Measurements from ENCODE around the gene ARHGAP31. TPM values are rescaled to one million over a fixed set of nuclear protein-coding genes. Genes with fewer than 3 reads are reported as not detected.
A peak's percentile ranks its signal among the peaks of the same experiment; 100 is the strongest.

ARHGAP31 gene
- total RNA-seq, 4 donors from 2014 or later = 2.7 to 9.3 (median 7.6) TPM

GRCh38 chr3:119294696-119295671 lies 801 bp downstream of the ARHGAP31 start:
- 5 to 6% methylated on average over 14 to 19 of the region's 43 CpGs for WGBS, 2 donors
- H3K9me3 ChIP-seq = no peaks in the 10 kb centered on the region
- intact Hi-C loops (cut with DNase I) = no loop called here
- no peak for DNase-seq
- peaks cover 3 to 64% (median 3%) of the 10 kb centered on the region in 3 donors for H3K4me1 ChIP-seq
- no peaks in the 10 kb centered on the region for H3K27me3 ChIP-seq
- peaks cover 0 to 5% (median 0%) of the 10 kb centered on the region in 3 donors for H3K36me3 ChIP-seq
- peak overlapping the region; percentile 76 to 93 (median 92) for H3K27ac ChIP-seq
- H3K4me3 ChIP-seq = peak overlapping the region; percentile 60 to 83 (median 77)
- TF ChIP-seq POLR2A (IDR thresholded peaks at IDR 0.05) (no peak), CTCF (IDR thresholded peaks at IDR 0.05) (no peak)

- peaks cover 3 to 74% (median 3%) of the 10 kb centered on the region in 3 donors for H3K4me1 ChIP-seq
- peak overlapping the region; percentile 60 to 83 (median 77) for H3K4me3 ChIP-seq
- DNase-seq = no peak
- H3K27me3 ChIP-seq = no peaks in the 10 kb centered on the region
- intact Hi-C loops (cut with DNase I) = no loop called here
- no peaks in the 10 kb centered on the region for H3K9me3 ChIP-seq
- peak overlapping the region in 3 of 4 donors; percentile 92 to 93 (median 92) for H3K27ac ChIP-seq
- peaks cover 0 to 5% (median 0%) of the 10 kb centered on the region in 3 donors for H3K36me3 ChIP-seq
- 51 to 65% methylated on average over 8 of the region's 8 CpGs for WGBS, 2 donors
- TF ChIP-seq CTCF (IDR thresholded peaks at IDR 0.05) (no peak), POLR2A (IDR thresholded peaks at IDR 0.05) (no peak)
Observed at GRCh38 chr3:119295816-119296726, 1.9 kb downstream of the ARHGAP31 start.

- H3K4me1 ChIP-seq = peaks cover 3 to 81% (median 6%) of the 10 kb centered on the region in 3 donors
- H3K27ac ChIP-seq = peak overlapping the region in 2 of 4 donors; percentile 52 to 92
- H3K9me3 ChIP-seq = no peaks in the 10 kb centered on the region
- peak overlapping the region in 3 of 4 donors; percentile 75 to 83 (median 79) for H3K4me3 ChIP-seq
- intact Hi-C loops (cut with DNase I) = no loop called here
- no peaks in the 10 kb centered on the region for H3K27me3 ChIP-seq
- 64 to 87% methylated on average over 4 of the region's 4 CpGs for WGBS, 2 donors
- TF ChIP-seq CTCF (IDR thresholded peaks at IDR 0.05) (no peak), POLR2A (IDR thresholded peaks at IDR 0.05) (no peak)
- peaks cover 0 to 5% (median 0%) of the 10 kb centered on the region in 3 donors for H3K36me3 ChIP-seq
- DNase-seq = no peak
Observed at GRCh38 chr3:119296727-119297122, 2.5 kb downstream of the ARHGAP31 start.

- TF ChIP-seq POLR2A (IDR thresholded peaks at IDR 0.05) (no peak), CTCF (IDR thresholded peaks at IDR 0.05) (no peak)
- H3K9me3 ChIP-seq = no peaks in the 10 kb centered on the region
- peaks cover 3 to 83% (median 6%) of the 10 kb centered on the region in 3 donors for H3K4me1 ChIP-seq
- intact Hi-C loops (cut with DNase I) = no loop called here
- peak overlapping the region in 2 of 4 donors; percentile 75 to 79 for H3K4me3 ChIP-seq
- peaks cover 0 to 5% (median 0%) of the 10 kb centered on the region in 3 donors for H3K36me3 ChIP-seq
- H3K27me3 ChIP-seq = no peaks in the 10 kb centered on the region
- H3K27ac ChIP-seq = peak overlapping the region in 2 of 4 donors; percentile 17 to 52
- no peak for DNase-seq
Observed at GRCh38 chr3:119297169-119297568, 3.0 kb downstream of the ARHGAP31 start.

Measured in esophagus squamous epithelium (tissue), 5 donors.